Thymus (tissue), 11 donors: ENCODE measurements around the gene PLAAT4. TPM values are rescaled to one million over a fixed set of nuclear protein-coding genes. Genes with fewer than 3 reads are reported as not detected.

Experiments used
- DNase-seq, 9 donors: peaks; one replicate each; pipeline ENCODE4 v3.0.0-alpha.2; 2013; ENCODE audit warnings: low spot score in 9 of 9, low read depth in 6 of 9, missing footprints in 1 of 9
- H3K27ac ChIP-seq, 2 donors: one replicate each; pipeline ENCODE4 v1.5.1; 2013; ENCODE audit warnings: control low read depth in 1 of 2, low read depth in 1 of 2, low read length in 1 of 2, mild to moderate bottlenecking in 1 of 2, moderate library complexity in 1 of 2
- H3K27me3 ChIP-seq, 2 donors: one replicate each; pipeline ENCODE4 v1.5.1; 2013; ENCODE audit warnings: low read length in 1 of 2; ENCODE audit not compliant: control insufficient read depth in 2 of 2, insufficient read depth in 1 of 2
- H3K36me3 ChIP-seq, 2 donors: one replicate each; pipeline ENCODE4 v1.5.1; 2013; ENCODE audit warnings: low read length in 1 of 2, mild to moderate bottlenecking in 1 of 2, moderate library complexity in 1 of 2; ENCODE audit not compliant: control insufficient read depth in 2 of 2, insufficient read depth in 2 of 2
- H3K4me1 ChIP-seq, 2 donors: one replicate each; pipeline ENCODE4 v1.5.1; 2013; ENCODE audit warnings: low read length in 2 of 2; ENCODE audit not compliant: control insufficient read depth in 2 of 2, insufficient read depth in 2 of 2
- H3K4me3 ChIP-seq, 2 donors: one replicate each; pipeline ENCODE4 v1.5.1; 2013; ENCODE audit warnings: low read length in 2 of 2, control low read depth in 1 of 2, mild to moderate bottlenecking in 1 of 2
- H3K9me3 ChIP-seq, 2 donors: one replicate each; pipeline ENCODE4 v1.5.1; 2013; ENCODE audit warnings: low read length in 1 of 2, mild to moderate bottlenecking in 1 of 2; ENCODE audit not compliant: control insufficient read depth in 2 of 2, insufficient read depth in 1 of 2
- WGBS: extraction: QIAGEN DNeasy Blood & Tissue Kit; methylation state at CpG from one replicate; pipeline ENCODE4 v1.1.7; 2013; 5-methylcytosine and 5-hydroxymethylcytosine counted together
- polyA plus RNA-seq: library from polyadenylated mRNA; stranded (reverse); fragments of 200-250 nt; gene quantifications from one replicate; pipeline ENCODE4 v1.2.3, GENCODE V29; 2013
- total RNA-seq: library from RNA; stranded (reverse); fragments of 120-200 nt; gene quantifications from one replicate; pipeline ENCODE4 v1.2.4, GENCODE V29; 2013
- donor health status: healthy.

The PLAAT4 gene
- total and polyA plus RNA-seq, 2 donors = 68.3 to 109 TPM

DNA sequence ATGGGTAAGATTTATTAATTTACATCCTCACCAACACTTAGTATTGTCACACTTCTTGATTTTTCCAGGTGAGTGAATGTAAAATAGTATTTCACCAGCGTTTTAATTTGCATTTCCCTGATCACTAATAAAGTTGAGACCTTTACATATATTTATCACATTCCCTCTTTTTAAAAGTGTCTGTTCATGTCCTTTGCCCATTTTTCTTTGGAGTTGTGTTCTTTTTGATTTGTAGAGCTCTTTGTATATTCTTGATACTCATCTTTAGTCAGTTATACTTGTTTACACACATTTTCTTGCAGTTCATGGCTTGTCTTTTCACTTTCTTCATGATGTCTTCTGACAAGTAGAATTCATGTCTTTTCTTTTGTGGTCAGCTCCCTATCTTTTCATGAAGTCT is 43.5 kb upstream of the PLAAT4 start:
- Histone ChIP-seq H3K4me3 (no peak overlapping the region), H3K27me3 (peaks cover 3 to 27% of the 10 kb centered on the region in 2 donors), H3K27ac (no peak overlapping the region), H3K4me1 (peaks cover 7 to 19% of the 10 kb centered on the region in 2 donors), H3K36me3 (no peaks in the 10 kb centered on the region), H3K9me3 (no peaks in the 10 kb centered on the region)
- no peak for DNase-seq
- 95% methylated on average over 1 of the region's 1 CpG for WGBS

DNA sequence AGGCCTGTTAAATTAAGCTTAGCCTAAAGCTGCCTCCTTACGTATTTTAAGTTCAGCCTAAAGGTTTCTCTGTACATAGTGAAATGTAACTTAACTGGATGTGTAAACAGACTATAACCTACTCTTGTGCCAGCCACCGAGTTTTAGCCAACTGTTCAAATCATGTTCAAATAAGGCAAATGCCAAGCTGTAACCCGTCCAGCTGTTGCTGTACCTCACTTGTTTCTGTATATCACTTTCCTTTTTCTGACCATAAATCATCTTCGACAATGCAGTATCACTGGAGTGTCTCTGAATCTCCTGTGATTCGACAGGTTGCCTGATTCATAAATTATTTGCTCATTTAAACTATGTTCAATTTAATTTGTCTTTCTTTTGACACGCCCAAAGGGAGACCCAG is 41.6 kb upstream of the PLAAT4 start:
- Histone ChIP-seq H3K9me3 (no peaks in the 10 kb centered on the region), H3K27me3 (peaks cover 0 to 19% of the 10 kb centered on the region in 2 donors), H3K4me1 (peaks cover 7 to 19% of the 10 kb centered on the region in 2 donors), H3K4me3 (no peak overlapping the region), H3K27ac (no peak overlapping the region), H3K36me3 (no peaks in the 10 kb centered on the region)
- 95% methylated on average over 6 of the region's 6 CpGs for WGBS
- DNase-seq = no peak

DNA sequence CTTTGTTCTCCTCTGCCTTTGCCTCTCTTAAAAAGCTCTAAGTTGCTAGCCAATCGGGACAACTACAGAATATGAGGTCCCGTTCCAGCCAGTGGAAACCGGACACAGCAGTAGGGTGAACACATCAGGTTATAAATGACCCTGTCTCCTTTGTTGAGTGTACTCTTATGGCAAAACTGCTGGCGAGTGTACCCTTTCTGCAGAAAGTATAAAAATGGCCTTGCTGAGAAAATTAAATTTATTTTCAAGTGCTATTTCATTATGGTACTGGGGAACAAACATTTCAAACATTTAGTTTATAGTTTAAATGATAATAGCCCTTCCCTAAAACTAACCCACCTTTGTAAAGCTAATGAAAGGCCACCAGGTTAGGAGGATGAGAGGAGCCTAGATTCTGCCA is 36.7 kb upstream of the PLAAT4 start:
- peaks cover 0 to 3% of the 10 kb centered on the region in 2 donors for H3K27me3 ChIP-seq
- peaks cover 3 to 10% of the 10 kb centered on the region in 2 donors for H3K4me1 ChIP-seq
- no peak overlapping the region for H3K4me3 ChIP-seq
- peaks cover 2 to 3% of the 10 kb centered on the region in 2 donors for H3K9me3 ChIP-seq
- no peaks in the 10 kb centered on the region for H3K36me3 ChIP-seq
- no peak overlapping the region for H3K27ac ChIP-seq
- WGBS = 97% methylated on average over 4 of the region's 4 CpGs
- no peak for DNase-seq

GRCh38 chr11:63501236-63501635 is 35.4 kb upstream of the PLAAT4 start:
- Histone ChIP-seq H3K36me3 (no peaks in the 10 kb centered on the region), H3K9me3 (peaks cover 2 to 3% of the 10 kb centered on the region in 2 donors), H3K27ac (no peak overlapping the region), H3K4me3 (no peak overlapping the region), H3K4me1 (peaks cover 5 to 21% of the 10 kb centered on the region in 2 donors), H3K27me3 (peaks cover 0 to 8% of the 10 kb centered on the region in 2 donors)
- no peak for DNase-seq
- WGBS = 13% methylated on average over 1 of the region's 1 CpG

- Histone ChIP-seq H3K4me1 (peaks cover 5 to 23% of the 10 kb centered on the region in 2 donors), H3K27me3 (peaks cover 0 to 9% of the 10 kb centered on the region in 2 donors), H3K36me3 (no peaks in the 10 kb centered on the region), H3K9me3 (peaks cover 2 to 3% of the 10 kb centered on the region in 2 donors), H3K27ac (no peak overlapping the region), H3K4me3 (no peak overlapping the region)
- 39% methylated on average over 2 of the region's 2 CpGs for WGBS
- no peak for DNase-seq
These were observed 34.3 kb upstream of the PLAAT4 start for GRCh38 chr11:63502252-63502820.

GRCh38 chr11:63503492-63503891 is 33.1 kb upstream of the PLAAT4 start:
- no peak for DNase-seq
- no peak overlapping the region for H3K4me3 ChIP-seq
- H3K36me3 ChIP-seq = no peaks in the 10 kb centered on the region
- 80% methylated on average over 6 of the region's 6 CpGs for WGBS
- H3K9me3 ChIP-seq = peaks cover 2 to 3% of the 10 kb centered on the region in 2 donors
- H3K27me3 ChIP-seq = peaks cover 0 to 6% of the 10 kb centered on the region in 2 donors
- peaks cover 5 to 23% of the 10 kb centered on the region in 2 donors for H3K4me1 ChIP-seq
- H3K27ac ChIP-seq = peak overlapping the region in 1 of 2 donors; percentile 31

DNA sequence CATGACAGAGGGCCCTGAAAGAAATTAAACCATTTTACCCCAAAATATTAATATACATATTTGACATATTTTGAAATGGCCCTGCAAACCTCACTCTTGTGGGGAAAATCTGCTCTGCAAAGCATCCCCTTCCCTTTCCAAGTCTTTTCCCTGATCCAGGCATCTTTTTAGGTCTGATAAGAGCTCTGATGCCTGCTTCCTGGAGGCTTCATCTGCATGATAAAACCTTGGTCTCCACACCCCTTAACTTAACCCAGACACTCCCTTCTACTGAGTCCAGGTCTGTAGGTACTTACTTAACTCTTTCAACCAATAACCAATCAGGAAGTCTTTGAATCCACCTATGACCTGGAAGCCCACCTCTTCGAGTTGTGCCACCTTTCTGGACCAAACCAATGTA is 32.6 kb upstream of the PLAAT4 start:
- WGBS = 88% methylated on average over 1 of the region's 1 CpG
- Histone ChIP-seq H3K9me3 (peaks cover 2 to 3% of the 10 kb centered on the region in 2 donors), H3K4me3 (no peak overlapping the region), H3K4me1 (peaks cover 5 to 23% of the 10 kb centered on the region in 2 donors), H3K27me3 (peaks cover 0 to 6% of the 10 kb centered on the region in 2 donors), H3K36me3 (no peaks in the 10 kb centered on the region), H3K27ac (no peak overlapping the region)
- no peak for DNase-seq

GRCh38 chr11:63504933-63505586 is 31.5 kb upstream of the PLAAT4 start:
- Histone ChIP-seq H3K36me3 (no peaks in the 10 kb centered on the region), H3K27ac (no peak overlapping the region), H3K4me1 (peaks cover 5 to 23% of the 10 kb centered on the region in 2 donors), H3K9me3 (peaks cover 2 to 3% of the 10 kb centered on the region in 2 donors), H3K4me3 (no peak overlapping the region), H3K27me3 (peaks cover 0 to 6% of the 10 kb centered on the region in 2 donors)
- no peak for DNase-seq
- WGBS = 74% methylated on average over 4 of the region's 4 CpGs

DNA sequence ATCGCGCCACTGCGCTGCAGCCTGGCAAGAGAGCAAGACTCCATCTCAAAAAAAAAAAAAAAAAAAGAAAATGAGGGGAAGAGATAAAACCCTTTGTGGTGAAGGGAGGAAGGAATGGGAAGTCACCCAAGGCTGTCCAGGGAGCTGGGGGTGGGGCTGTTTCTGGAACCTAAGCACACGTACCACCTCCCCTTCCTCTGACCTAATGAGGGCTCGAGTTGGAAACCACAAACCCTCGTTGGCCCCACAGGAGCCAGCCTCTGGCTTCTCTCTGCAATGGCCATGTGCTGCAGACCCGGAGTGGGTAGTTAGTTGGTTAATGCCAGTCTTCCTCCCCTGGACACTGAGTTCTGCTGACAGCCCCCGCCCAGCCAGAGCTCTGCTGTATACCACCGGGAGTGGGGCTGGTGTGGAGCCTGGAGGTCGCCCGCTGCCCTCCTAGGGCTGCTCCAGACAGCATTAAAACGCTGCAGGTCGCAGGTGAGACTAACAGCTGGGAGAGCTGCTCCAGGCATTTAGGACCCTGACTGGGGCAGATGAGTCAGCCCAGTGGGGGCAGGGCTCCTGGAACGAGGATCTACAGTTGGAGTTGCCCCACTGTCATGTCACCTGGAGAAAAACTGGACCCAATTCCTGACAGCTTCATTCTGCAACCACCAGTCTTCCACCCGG is 30.6 kb upstream of the PLAAT4 start, which contains the start of gene LGALS12:
TSS of gene LGALS12 (plus strand) at position 228 of the 672 bp plus-strand sequence. CDS start at position 603, 375 bp downstream.
- Histone ChIP-seq H3K27ac (no peak within 1 kb of the TSS), H3K9me3 (peaks cover 0 to 1% of the 10 kb centered on the region in 2 donors), H3K36me3 (no peaks in the 10 kb centered on the region), H3K4me3 (no peak within 1 kb of the TSS), H3K27me3 (peaks cover 0 to 6% of the 10 kb centered on the region in 2 donors), H3K4me1 (peaks cover 5 to 23% of the 10 kb centered on the region in 2 donors)
- peak in 1 of 9 donors; percentile 23 for DNase-seq
- WGBS = 17% methylated on average over 15 of the region's 15 CpGs
